Bronchial epithelial cell (primary cell): ENCODE results near the gene NFS1. TPM values are rescaled to one million over a fixed set of nuclear protein-coding genes. Genes with fewer than 3 reads are reported as not detected.

Experiments used
- DNase-seq: peaks from one replicate; pipeline ENCODE4 v3.0.0-alpha.2; 2010; ENCODE audit warnings: low read depth
- FAIRE-seq: peaks from 2 replicates; lab custom pipeline; 2011; peaks lifted over from hg19 to GRCh38; lab: Jason Lieb, UNC
- H3K27me3 ChIP-seq: 2 replicates; pipeline ENCODE4 v1.5.1; 2011; ENCODE audit warnings: low read length; ENCODE audit not compliant: control insufficient read depth, insufficient read depth
- H3K36me3 ChIP-seq: 2 replicates; pipeline ENCODE4 v1.5.1; 2011; ENCODE audit warnings: low read length; ENCODE audit not compliant: control insufficient read depth, insufficient read depth
- H3K4me3 ChIP-seq: 2 replicates; pipeline ENCODE4 v1.5.1; 2011; ENCODE audit warnings: mild to moderate bottlenecking, low read depth, low read length, control low read depth
- total RNA-seq: library from RNA; depleted of rRNA; stranded (reverse); fragments of >200 nt; gene quantifications from 2 replicates; pipeline ENCODE4 v1.2.1, GENCODE V29; 2014
- TF ChIP-seq, protein P1 (sequence below): IDR thresholded peaks from 2 replicates; pipeline ENCODE4 v1.5.1; 2011; ENCODE audit warnings: mild to moderate bottlenecking, moderate library complexity, low read length, control low read depth, inconsistent platforms; ENCODE audit not compliant: insufficient read depth, severe bottlenecking

The NFS1 gene
- total RNA-seq, 1 donor from 2014 or later: 15.5 TPM

DNA sequence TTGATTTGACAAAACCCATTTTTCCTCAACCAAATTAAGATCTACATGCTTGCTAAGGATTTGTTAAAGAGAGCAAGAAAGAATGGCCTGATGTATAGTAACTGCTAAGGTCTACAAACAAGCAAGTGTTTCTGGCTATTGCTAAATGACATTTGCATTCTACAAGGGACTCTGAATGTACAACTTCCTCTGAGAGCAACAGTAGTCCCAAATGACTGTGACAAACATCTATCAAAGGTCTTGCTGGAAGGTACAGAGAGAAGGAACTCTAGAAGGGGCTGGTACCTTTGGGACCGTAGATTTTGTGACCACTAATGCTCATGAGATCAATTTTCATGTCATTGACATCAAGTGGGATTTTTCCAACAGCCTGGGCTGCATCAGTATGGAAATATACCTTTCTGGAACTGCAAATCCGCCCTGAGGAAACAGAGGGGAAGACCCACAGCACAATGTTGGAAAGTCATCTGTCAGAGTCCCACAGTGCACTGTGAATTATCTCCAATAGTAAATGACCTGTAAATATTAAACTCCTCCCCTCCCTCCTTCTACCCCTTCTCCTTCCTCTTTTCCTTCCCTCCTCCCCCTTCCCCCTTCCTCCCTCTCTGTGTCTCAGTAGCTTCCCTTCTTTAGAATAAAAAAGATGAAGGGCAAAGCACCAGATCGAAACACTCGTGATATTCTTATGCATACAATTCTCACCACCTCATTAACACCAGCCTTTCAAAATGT is 18.5 kb downstream of the NFS1 start:
- TF ChIP-seq, protein P1, sequence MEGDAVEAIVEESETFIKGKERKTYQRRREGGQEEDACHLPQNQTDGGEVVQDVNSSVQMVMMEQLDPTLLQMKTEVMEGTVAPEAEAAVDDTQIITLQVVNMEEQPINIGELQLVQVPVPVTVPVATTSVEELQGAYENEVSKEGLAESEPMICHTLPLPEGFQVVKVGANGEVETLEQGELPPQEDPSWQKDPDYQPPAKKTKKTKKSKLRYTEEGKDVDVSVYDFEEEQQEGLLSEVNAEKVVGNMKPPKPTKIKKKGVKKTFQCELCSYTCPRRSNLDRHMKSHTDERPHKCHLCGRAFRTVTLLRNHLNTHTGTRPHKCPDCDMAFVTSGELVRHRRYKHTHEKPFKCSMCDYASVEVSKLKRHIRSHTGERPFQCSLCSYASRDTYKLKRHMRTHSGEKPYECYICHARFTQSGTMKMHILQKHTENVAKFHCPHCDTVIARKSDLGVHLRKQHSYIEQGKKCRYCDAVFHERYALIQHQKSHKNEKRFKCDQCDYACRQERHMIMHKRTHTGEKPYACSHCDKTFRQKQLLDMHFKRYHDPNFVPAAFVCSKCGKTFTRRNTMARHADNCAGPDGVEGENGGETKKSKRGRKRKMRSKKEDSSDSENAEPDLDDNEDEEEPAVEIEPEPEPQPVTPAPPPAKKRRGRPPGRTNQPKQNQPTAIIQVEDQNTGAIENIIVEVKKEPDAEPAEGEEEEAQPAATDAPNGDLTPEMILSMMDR: no peak
- Histone ChIP-seq H3K4me3 (no peak overlapping the region), H3K27me3 (no peaks in the 10 kb centered on the region), H3K36me3 (peaks cover 3% of the 10 kb centered on the region)
- DNase-seq: no peak
- FAIRE-seq: no peak

DNA sequence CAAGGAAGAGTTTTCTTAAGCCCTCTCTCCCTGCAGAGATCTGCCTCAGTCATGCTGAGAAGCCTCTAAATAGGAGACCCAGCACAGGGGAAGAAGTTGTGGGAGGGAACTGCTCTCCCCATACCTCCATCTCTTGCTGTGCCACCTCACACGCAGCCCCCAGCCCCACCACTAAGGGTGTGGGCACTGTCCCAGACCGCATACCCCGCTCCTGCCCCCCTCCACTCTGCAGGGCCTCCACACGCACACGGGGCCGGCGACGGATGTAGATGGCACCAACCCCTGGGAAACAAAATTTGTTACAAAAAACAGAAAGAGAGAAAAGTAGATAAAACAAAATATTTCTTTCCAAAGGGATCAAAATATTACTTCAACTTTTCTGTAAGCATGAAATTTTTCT is 24.2 kb downstream of the NFS1 start:
- DNase-seq: no peak
- TF ChIP-seq, protein P1: no peak
- Histone ChIP-seq H3K27me3 (no peaks in the 10 kb centered on the region), H3K36me3 (peaks cover 9% of the 10 kb centered on the region), H3K4me3 (no peak overlapping the region)
- no peak for FAIRE-seq

DNA sequence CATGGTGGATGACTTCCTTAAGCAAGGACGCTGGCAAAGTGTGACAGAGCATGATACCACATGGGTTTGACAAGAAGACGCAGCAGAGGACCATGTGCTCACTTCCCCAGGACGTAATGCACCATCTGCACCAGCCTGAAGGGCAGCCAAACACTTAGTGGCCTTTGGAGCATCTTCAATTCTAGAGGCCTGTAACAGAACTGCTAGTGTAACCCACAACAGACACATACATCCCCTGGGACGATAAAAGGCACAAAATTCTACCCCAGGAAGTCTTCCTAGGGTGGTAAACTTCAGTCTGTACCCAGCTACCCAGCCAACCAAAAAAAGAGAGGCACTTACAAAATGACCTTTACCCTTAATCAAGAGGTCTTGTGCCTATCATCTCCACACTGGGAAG is 25.3 kb downstream of the NFS1 start:
- TF ChIP-seq, protein P1: no peak
- Histone ChIP-seq H3K36me3 (peaks cover 12% of the 10 kb centered on the region), H3K4me3 (no peak overlapping the region), H3K27me3 (no peaks in the 10 kb centered on the region)
- FAIRE-seq (no peak), DNase-seq (no peak)

DNA sequence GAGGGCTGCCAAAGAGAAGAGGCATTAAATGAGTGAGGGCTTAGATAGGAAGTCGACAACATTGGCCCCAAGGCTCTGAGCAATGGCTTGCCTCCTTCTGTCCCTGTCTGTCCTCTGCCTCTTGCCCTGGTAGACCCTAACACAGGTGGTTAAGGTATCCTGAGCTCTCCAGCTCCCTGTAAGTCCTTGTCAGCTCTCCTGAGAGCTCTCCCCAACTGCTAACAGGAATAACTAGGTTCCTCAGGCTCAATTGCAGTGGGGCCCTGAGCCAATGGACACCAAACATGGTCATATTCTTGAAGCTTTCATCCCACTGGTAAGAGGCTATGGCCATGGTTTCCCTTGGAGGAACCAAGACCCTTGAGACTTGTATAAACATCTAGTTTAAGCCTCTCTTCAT is 29.5 kb downstream of the NFS1 start:
- FAIRE-seq: no peak
- no peak overlapping the region for H3K4me3 ChIP-seq
- TF ChIP-seq, protein P1: no peak
- peaks cover 10% of the 10 kb centered on the region for H3K36me3 ChIP-seq
- no peaks in the 10 kb centered on the region for H3K27me3 ChIP-seq
- DNase-seq: no peak

DNA sequence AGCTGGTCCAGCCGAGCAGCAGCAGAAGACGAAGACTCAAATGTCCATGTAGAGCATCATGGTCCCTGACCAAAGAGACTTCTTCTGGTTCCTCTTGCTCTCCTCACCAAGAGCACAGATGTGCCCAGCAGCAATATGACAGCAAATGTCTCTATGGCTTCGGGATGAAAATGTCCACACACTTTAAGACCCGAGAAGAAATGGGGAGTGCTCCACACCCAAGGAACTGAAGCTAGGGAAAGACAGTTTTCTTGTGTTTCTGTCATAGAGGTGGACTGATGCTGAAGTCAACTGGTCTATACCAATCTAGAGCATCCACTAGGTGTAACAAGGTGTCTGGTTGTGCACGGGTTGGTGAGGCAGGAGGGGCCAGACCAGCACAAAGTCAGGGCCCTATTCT is 29.9 kb downstream of the NFS1 start:
- DNase-seq (no peak), FAIRE-seq (no peak)
- no peak overlapping the region for H3K4me3 ChIP-seq
- H3K27me3 ChIP-seq: no peaks in the 10 kb centered on the region
- TF ChIP-seq, protein P1: no peak
- peaks cover 9% of the 10 kb centered on the region for H3K36me3 ChIP-seq

DNA sequence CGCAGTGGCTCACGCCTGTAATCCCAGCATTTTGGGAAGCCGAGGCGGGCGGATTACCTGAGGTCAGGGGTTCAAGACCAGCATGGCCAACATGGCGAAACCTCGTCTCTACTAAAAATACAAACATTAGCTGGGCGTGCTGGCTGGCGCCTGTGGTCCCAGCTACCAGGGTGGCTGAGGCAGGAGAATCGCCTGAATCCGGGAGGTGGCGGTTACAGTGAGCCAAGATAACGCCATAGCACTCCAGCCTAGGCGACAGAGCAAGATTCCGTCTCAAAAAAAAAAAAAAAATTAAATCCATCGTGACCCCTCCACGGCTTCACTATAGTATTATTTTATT is 33.2 kb downstream of the NFS1 start:
- Histone ChIP-seq H3K4me3 (no peak overlapping the region), H3K36me3 (peaks cover 3% of the 10 kb centered on the region), H3K27me3 (no peaks in the 10 kb centered on the region)
- FAIRE-seq (no peak), DNase-seq (no peak)
- TF ChIP-seq, protein P1: no peak
